Measurements from ENCODE around the gene IPO4.

The IPO4 gene

GRCh38 chr14:24188251-24189058 is at the start of gene IPO4 (continued):
- TF ChIP-seq ZSCAN5A (tag by site-specific recombination; IDR thresholded peaks at IDR 0.05) (peak; percentile 89), MYNN (tag by site-specific recombination; IDR thresholded peaks at IDR 0.05; ENCODE audit: borderline replicate concordance) (no peak), ZNF514 (tag by site-specific recombination; IDR thresholded peaks at IDR 0.05) (no peak), ZBTB26 (tag by site-specific recombination; optimal IDR thresholded peaks at IDR 0.05) (peak; percentile 46), ZNF585B (tag by site-specific recombination; IDR thresholded peaks at IDR 0.05) (no peak), SCRT1 (tag by site-specific recombination; IDR thresholded peaks at IDR 0.05; ENCODE audit: borderline replicate concordance) (no peak), ZNF175 (tag by site-specific recombination; IDR thresholded peaks at IDR 0.05) (no peak), FEZF1 (tag by site-specific recombination; IDR thresholded peaks at IDR 0.05) (0 out of 2 replicates have a peak, but pooled peaks have one; percentile 27), KLF17 (tag by site-specific recombination; IDR thresholded peaks at IDR 0.05) (peak; percentile 99), ZFP37 (tag by site-specific recombination; IDR thresholded peaks at IDR 0.05) (peak; percentile 79; the same call in 1 of the 2 replicates), ZFHX2 (tag by site-specific recombination; conservative IDR thresholded peaks at IDR 0.05) (peak; percentile 51; the same call in 1 of the 2 replicates), GLIS1 (tag by site-specific recombination; IDR thresholded peaks at IDR 0.05) (0 out of 2 replicates have a peak, but pooled peaks have one; percentile 38), ZNF138 (tag by site-specific recombination; IDR thresholded peaks at IDR 0.05; ENCODE audit: borderline replicate concordance) (no peak), ZNF560 (tag by site-specific recombination; IDR thresholded peaks at IDR 0.05; ENCODE audit: borderline replicate concordance) (no peak), ZBTB1 (tag by site-specific recombination; IDR thresholded peaks at IDR 0.05) (0 out of 2 replicates have a peak, but pooled peaks have one; percentile 20), ZSCAN18 (tag by site-specific recombination; IDR thresholded peaks at IDR 0.05) (0 out of 2 replicates have a peak, but pooled peaks have one; percentile 83), KLF1 (tag by site-specific recombination; IDR thresholded peaks at IDR 0.05) (peak; percentile 94), ZNF777 (tag by site-specific recombination; IDR thresholded peaks at IDR 0.05; ENCODE audit: borderline replicate concordance) (no peak), ZNF266 (tag by site-specific recombination; IDR thresholded peaks at IDR 0.05; ENCODE audit: low read depth) (no peak), ZNF121 (tag by site-specific recombination; IDR thresholded peaks at IDR 0.05) (0 out of 2 replicates have a peak, but pooled peaks have one; percentile 11), INSM2 (tag by site-specific recombination; IDR thresholded peaks at IDR 0.05) (peak; percentile 89)
- TF ChIP-seq, protein P1, sequence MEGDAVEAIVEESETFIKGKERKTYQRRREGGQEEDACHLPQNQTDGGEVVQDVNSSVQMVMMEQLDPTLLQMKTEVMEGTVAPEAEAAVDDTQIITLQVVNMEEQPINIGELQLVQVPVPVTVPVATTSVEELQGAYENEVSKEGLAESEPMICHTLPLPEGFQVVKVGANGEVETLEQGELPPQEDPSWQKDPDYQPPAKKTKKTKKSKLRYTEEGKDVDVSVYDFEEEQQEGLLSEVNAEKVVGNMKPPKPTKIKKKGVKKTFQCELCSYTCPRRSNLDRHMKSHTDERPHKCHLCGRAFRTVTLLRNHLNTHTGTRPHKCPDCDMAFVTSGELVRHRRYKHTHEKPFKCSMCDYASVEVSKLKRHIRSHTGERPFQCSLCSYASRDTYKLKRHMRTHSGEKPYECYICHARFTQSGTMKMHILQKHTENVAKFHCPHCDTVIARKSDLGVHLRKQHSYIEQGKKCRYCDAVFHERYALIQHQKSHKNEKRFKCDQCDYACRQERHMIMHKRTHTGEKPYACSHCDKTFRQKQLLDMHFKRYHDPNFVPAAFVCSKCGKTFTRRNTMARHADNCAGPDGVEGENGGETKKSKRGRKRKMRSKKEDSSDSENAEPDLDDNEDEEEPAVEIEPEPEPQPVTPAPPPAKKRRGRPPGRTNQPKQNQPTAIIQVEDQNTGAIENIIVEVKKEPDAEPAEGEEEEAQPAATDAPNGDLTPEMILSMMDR (tag by site-specific recombination; IDR thresholded peaks at IDR 0.05) = no peak; the same call in 1 of the 2 replicates
- TF ChIP-seq, protein P2, sequence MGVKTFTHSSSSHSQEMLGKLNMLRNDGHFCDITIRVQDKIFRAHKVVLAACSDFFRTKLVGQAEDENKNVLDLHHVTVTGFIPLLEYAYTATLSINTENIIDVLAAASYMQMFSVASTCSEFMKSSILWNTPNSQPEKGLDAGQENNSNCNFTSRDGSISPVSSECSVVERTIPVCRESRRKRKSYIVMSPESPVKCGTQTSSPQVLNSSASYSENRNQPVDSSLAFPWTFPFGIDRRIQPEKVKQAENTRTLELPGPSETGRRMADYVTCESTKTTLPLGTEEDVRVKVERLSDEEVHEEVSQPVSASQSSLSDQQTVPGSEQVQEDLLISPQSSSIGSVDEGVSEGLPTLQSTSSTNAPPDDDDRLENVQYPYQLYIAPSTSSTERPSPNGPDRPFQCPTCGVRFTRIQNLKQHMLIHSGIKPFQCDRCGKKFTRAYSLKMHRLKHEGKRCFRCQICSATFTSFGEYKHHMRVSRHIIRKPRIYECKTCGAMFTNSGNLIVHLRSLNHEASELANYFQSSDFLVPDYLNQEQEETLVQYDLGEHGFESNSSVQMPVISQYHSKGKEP (tag by site-specific recombination; IDR thresholded peaks at IDR 0.05) = no peak
- TF ChIP-seq, protein P3, sequence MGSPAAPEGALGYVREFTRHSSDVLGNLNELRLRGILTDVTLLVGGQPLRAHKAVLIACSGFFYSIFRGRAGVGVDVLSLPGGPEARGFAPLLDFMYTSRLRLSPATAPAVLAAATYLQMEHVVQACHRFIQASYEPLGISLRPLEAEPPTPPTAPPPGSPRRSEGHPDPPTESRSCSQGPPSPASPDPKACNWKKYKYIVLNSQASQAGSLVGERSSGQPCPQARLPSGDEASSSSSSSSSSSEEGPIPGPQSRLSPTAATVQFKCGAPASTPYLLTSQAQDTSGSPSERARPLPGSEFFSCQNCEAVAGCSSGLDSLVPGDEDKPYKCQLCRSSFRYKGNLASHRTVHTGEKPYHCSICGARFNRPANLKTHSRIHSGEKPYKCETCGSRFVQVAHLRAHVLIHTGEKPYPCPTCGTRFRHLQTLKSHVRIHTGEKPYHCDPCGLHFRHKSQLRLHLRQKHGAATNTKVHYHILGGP (tag by site-specific recombination; IDR thresholded peaks at IDR 0.05) = no peak
